HG03432 (cell line): ENCODE results near the gene RMND5A.

Source experiments
- ATAC-seq: cut with Tn5 transposase; IDR thresholded peaks from one replicate; pipeline ENCODE4 v1.9.1; 2021; ENCODE audit warnings: mild to moderate bottlenecking, moderate library complexity; ENCODE audit not compliant: unreplicated experiment

Gene RMND5A

DNA sequence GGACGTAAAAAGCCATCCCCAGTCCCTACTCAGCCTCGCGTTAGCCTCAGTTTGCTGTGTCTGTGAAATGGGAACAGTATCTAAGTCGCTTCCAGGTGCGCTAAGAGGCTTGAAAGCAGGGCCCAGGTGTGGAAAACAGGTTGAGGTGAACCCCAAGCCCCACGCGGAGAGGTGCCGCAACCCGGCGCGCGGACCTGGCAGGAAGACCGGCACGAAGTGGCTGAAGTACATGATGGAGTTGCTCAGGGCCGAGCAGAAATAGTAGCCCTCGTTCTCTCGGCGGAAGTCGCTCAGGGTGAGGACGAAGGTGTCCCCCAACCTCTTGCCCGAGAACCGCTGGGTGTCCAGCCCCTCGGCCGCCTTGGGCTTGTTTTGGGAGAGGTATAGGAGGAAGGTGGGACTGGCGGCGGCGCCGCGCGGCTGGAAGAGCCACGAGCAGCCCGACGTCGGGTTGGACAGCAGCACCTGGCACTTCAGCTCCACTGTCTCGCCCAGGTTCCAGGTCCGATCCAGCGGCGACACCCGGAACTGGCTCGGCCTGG lies 70.1 kb downstream of the RMND5A start:
- no peak for ATAC-seq

DNA sequence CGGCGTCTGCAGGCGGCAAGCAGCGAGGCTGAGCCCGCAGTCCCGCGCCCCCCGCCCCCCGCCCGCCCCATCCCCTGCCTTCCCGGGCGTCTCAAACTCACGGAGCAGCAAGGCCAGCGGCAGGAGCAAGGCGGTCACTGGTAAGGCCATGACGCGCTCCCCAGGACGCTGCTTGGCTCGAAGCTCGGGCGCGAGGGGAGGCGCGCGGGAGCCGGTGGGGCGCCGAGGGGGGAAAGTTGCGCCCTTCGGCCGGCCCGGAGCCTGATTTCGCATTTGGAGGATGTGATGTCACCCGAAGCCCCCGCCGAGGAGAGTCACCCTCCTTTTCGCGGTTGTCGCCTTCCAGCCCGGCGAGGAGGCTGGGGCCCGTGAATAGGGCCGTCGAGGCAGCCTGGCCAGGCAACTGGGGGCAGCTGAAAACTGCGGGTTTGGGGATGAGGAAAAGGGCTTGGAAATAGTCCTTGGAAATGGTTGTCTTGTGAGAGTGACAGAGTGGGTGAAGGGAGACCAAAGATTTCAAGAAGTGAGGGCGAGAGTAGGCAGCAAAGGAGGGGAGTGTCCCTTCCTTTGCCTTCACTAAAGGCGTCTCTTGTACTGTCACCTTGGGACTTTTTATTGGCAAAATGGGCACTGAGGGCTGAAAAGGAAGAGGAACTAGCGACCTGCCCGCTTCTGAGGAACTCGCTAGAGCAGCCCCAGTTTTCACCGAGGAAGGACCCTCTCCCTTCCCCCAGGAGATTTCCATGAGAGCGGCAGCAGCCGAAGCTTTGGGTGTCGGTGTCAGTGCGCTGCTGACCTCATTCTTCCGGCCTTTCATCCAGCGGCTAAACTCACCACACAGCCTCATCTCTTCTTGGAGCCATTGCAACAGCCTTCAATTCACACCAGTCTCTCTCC lies 70.8 kb downstream of the RMND5A start, which contains the start of gene CD8A:
Gene CD8A, minus strand, starts transcription at position 238 of the 897 bp plus-strand sequence. Its CDS starts 88 bp downstream, at position 150.
- ATAC-seq: no peak

DNA sequence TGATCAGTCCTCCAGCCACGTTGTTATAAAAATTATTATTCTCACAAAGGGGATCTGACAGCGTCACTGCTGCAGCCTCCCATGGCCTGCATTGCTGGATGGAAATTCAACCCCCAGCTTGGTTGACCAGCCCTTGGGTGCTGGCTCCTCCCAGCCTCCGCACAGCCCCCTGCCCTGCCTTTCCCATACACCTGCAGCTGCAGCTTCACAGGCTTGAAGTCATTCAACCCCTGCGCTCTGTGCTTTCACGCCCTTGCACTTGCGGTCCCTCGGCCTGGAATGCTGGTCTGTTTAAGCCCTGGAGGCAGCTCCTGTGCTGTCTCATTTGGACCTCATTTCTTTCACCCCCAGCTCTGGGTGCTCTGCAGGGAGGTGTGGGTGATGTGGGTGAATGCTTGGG lies 71.5 kb downstream of the RMND5A start:
- no peak for ATAC-seq

DNA sequence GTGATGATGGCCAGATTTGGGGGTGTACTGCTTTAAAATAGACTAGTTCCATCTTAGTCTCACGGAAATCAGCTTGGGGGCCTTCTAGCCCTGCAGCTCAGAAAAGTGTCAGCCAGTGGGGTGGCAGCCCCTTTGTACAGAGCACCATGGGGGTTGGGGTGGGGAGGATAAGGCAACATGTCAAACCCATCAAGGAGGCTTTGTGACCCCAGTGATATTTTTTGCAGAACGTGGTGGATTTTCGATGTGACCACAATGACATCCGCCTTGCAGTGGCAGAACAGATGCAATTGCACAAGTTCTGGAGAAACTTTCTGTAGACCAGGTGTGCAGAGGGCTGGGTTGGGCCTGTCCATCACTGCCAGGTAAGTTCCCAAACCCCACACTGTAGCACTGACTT lies 73.7 kb downstream of the RMND5A start:
- ATAC-seq: no peak

DNA sequence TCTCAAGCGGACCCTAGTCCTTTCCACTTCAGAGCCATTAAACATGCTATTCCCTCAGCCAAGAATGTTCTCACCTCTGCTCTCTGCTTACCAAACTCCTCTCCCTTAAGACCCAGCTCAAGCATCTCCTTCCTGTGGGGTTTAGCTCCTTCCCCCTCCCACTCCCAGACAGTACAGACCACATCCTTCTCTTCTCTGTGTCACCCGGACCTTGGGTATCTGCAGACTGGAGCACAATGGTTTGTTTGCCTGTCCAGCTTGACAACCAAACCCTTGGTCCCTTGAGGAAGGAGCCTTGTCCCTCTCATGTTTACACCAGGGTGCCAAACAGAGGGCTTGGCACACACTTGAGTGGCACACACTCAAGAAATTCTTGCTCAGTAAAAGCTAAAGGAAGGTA lies 74.8 kb downstream of the RMND5A start:
- ATAC-seq: no peak

DNA sequence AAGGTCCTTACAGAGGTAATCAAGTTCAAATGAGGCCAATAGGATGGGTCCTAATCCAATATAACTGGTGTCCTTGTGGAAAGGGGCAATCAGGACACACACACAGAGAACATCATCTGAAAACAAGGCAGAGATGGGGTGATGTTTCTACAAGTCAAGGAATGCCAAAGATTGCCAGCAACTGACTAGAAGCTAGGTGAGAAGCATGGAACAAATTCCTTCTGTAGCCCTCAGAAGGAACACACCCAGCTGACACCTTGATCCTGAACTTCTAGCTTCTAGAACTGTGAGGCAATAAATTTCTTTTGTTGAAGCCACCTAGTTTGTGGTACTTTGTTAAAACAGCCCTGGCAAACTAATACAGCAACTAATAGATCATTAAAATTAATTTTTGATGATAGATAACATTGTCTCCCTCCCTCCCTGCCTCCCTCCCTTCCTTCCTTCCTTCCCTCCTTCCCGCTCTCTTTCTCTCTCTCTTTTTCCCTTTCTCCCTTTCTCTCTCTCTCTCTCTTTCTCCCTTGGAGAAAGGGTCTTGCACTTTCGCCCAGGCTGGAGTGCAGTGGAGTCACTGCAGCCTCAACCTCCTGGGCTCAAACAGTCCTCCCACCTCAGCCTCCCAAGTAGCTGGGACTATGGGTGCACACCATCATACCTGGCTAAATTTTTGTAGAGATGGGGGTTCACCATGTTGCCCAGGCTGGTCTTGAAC lies 80.9 kb downstream of the RMND5A start:
- no peak for ATAC-seq

DNA sequence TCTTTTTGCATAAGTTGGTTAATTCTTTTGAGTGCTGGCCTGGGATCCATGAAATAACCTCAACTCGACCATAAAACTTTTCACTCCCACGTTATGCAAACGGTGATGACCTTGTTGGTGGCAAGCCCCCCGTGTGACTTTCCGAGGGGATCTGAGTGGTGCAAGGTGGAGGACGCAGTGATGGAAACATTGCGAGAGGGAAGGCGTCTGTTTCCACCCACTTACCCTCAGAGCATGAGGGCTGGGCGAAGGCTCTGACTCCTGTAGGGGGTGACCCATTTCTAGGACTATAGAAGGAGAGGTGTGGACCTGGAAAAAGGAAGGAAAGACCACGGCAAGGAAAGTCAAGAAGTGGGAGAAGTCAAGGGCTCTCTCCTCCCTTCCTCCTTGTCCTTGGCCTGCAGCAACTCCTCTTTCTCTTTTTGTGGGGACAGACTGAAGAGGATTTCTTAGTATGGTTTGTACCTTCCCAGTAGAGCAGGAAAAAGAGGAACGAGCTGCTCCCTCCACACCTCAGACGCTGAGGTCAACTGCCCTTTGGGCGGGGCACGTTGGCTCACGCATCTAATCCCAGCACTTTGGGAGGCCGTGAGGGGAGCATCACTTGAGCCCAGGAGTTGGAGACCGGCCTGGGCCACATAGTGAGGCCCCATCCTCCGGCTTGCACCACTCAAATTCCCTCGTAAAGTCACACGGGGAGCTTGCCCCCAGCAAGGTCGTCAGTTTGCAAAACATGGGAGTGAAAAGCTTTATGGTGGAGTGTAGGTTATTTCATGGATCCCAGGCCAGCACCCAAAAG lies 86.2 kb downstream of the RMND5A start:
- no peak for ATAC-seq

DNA sequence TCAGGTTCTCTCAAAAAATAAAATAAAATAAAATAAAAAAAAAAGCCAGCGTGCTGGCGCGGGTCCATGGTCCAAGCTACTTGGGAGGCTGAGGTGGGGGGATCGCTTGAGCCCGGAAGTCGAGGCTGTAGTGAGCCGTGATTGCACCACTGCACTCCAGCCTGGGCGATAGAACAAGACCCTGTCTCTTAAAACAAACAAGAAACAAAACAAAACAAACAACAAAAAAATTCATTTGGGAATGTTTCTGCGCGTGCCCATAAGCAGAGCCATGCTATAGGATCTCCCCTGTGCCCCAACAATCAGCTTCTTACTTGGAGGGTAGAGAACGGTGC lies 87.0 kb downstream of the RMND5A start:
- no peak for ATAC-seq

DNA sequence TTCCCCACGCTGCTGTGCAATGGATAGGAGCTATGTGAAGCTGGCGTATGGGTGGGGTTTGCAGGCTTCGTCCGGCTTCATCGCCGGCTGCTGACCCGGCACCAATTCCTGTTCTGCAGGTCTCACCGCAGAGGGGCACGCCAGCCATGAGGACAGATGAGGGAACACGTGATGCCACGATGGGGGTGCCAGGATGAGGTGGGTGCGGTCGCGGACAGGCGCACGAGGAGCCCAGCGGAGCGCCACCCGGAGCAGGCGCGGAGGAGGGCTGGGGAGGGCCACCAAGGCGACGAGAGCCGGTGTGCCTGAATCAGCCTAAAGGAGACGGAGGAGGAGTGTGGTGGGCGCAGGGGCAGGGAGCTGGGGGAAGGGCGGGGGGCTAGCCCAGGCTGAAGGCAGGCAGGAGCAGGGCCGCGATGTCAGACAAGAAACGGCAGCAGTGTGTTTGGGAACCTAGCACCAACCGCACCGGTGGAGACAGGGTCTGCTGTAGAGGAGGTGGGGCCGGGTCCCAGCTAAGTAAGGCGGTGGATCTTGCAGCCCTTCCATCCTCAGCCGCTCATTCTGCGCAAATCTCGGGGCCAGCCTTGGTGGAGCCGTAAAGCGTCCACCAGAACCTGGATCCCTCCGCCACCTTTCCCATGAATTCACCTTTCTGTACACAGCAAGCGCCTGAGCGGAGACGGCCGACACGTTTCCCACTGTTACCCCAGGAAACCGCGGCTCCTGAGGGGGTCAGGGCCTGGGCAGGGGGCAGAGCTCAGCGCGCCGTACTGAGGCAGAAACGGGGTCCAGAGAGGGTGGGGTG lies 87.6 kb downstream of the RMND5A start:
- peak; percentile 52 for ATAC-seq

DNA sequence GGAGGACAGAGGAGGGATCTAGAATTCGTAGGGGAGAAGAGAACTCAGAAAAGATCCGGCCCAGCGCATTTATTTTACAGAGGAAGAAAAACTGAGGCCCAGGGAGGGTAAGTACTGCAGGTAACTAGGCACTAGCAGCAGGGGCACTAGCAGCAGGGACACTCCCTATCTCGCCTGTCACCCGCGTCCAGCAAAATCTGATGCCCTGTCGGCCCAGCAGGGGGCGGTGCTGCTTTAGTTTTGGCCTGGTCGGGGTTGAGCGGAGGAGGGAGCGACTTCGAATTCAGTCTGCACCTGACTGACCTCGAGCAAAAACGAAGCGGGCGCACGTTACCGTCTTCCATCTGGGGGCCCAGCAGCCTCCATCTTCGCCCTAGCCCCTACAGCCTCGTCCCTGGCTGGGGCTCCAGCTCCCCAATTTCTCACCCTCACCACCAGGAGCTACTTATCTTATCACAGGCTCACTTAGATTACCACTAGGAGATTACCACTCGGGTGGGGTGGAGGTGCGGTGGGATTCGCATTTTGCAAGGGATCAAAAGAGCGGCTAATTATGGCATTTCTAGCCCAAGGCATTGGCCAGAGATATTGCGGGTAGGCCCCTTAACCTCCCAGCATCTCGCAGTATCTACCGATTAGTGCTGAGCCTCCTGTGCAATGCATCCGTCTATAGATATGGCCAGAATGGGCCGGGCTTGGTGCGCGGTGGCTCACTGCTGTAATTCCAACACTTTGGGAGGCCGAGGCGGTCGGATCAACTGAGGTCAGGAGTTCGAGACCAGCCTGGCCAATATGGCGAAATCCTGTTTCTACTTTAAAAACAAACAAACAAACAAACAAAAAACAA lies 88.4 kb downstream of the RMND5A start:
- ATAC-seq: peak; percentile 93

DNA sequence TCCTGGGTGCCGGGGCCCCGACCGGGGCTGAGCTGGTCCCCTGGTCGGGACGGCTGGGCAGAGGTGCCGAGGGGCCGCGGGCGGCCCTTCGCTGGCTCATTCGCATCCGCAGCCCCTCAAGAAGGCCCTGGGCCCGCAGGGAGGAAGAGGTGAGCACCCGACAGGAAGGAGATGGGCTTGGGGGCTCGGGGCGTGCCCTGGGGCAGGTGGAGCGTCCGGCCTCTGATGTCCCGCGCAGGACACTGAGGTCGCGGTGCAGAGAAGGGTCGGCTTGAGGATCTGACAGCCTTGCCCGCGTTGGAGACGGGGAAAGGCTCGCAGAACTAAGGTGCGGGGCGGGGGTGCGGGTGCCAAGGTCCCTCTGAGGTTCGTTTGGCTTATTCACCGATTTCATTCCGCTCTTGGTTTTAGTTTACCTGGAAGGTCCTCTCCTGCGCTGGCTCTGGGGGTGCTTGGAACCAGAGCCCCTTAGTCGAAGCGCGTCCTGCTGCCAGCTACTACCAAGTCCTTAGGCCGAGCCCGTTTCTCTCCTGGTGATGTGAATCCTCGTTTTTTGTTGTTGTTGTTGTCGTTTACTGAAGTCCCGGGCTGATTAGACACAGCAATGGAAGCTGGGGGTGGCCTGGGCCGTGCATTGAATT lies 89.5 kb downstream of the RMND5A start:
- ATAC-seq: no peak

DNA sequence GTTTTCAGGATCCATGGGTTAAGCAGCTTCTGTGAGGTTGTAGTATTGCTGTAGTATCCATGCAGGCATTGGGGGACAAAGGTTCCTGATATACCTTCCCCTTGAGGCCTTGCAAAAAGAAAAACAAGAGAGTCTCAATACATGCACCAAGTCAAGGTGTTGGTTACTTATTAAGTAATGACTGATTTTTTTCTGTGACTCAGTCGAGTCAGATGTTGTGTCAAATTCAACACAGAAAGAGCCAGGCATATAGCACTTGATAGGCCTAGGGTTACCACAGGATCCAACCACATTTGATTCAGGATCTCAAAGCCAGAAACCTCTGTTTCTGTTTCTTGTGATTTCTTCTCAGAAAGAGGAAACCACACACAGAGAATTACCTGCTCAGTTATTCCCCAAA lies 95.5 kb downstream of the RMND5A start:
- ATAC-seq: no peak

DNA sequence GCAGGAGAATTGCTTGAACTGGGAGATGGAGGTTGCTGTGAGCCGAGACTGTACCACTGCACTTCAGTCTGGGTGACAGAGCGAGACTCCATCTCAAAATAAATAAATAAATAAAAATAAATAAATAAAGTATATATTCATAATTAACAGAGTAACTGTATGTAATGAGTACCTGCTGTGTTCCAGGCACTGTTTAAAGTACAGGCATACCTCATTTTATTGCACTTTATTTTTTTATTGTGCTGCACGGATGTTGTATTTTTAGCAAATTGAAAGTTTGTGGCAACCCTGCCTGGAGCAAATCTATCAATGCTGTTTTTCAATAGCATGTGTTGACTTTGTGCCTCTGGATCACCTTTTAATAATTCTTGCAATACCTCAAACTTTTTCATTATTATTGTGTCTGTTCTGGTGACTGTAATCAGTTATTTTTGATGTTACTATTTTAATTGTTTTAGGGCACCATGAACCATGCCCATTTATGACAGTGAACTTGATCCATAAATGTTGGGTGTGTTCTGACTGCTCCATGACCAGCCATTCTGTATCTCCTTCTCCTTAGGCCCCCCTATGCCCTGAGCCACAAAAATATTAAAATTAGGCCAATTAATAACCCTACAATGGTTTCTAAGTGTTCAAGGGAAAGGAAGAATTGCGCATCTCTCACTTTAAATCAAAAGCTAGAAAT lies 98.2 kb downstream of the RMND5A start:
- no peak for ATAC-seq

DNA sequence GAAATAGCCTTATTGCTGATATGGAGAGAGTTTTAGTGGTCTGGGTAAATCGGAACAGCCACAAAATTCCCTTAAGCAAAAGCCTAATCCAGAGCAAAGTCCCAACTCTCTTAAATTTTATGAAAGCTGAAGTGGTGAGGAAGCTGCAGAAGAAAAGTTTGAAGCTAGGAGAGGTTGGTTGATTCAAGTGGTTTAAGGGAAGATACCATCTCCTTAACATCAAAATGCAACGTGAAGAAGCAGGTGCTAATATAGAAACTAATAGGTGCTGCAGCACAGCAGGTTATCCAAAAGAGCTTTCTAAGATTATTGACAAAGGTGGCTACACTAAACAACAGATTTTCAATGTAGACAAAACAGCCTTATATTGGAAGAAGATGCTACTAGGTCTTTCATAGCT lies 98.9 kb downstream of the RMND5A start:
- ATAC-seq: no peak

DNA sequence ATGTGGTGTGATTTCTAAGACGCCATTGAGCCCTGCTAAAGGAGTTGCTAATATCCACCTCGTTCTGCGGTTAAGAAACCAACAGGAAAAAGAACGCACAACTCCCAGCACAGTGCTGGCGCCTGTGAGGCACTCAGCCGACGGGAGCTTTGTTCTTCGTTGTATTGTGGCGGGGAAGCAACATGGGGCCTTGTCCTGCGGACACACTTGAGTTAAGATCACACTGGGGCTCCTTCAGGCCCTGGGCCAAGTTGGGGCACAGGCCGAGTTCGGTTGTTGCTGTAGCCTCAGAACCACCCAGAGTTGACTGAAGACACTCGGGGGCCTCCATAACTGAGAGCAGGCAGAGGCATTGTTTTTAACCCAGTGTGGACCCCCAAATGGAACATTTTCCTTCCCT lies 101.2 kb downstream of the RMND5A start:
- ATAC-seq: no peak

DNA sequence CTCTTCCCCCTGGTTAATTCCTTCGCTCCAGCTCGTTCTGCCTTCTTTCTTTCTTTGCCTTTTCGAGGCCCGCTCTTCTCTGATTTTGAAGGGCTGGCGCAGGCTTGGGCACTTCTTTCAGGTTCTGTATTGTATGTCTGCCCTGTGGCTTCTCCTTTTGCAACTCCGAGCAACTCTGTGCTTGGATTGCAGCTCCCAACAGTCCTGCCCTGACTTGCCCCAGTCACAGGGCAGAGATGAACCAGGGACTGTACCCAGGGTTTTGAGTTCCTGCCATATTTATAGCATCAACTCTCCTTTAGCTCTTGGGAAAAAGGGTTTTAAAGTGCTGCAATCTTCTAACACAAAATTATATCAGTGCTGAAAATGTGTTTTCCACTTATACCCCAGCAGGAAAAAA lies 101.8 kb downstream of the RMND5A start:
- no peak for ATAC-seq

DNA sequence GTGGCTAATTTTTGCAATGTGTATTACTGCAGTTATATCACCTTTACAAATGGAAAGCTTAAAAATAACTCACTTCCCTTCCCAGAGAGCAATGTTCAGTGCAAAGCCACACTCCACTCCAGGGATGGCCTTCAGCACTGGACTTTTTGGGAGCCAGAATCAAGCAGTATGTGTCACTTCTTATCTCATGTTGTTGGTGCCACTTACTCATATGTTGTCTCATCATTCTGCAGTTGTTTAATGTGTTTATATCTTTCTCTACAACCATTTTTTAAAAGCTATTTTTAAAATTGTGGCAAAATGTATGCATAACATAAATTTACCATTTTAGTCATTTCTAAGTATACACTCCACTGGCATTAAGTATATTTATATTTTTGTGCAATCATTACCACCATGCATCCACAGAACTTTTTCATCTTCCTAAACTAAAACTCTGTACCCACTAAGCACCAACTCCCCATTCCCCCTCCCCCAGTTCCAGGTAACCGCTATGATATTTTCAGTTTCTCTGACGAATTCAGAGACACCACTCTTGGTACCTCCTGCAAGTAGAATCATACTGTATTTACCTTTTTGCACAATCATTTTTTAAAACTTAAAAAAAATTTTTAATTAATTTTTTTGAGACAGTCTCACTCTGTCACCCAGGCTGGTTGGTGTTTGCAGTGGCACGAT lies 102.7 kb downstream of the RMND5A start:
- no peak for ATAC-seq
